Omental fat pad (tissue), 4 donors: ENCODE results near the gene RENBP. TPM values are rescaled to one million over a fixed set of nuclear protein-coding genes. Genes with fewer than 3 reads are reported as not detected.

Source experiments
- ATAC-seq: fragments of 150-250 bp; one replicate; pipeline ENCODE4 v1.9.1; 2016; ENCODE audit warnings: mild to moderate bottlenecking, moderate library complexity; ENCODE audit not compliant: low FRiP score
- DNase-seq: peaks from one replicate; pipeline ENCODE4 v3.0.0-alpha.2; 2019; ENCODE audit warnings: low spot score
- CTCF ChIP-seq, 3 donors: fragments of 450-650 bp; IDR thresholded peaks; one replicate each; pipeline ENCODE4 v1.5.1; 2016 to 2017; ENCODE audit warnings: antibody characterized with exemption in 3 of 3, mild to moderate bottlenecking in 3 of 3, moderate library complexity in 2 of 3
- total RNA-seq, 4 donors: library from RNA; depleted of rRNA; stranded (reverse); fragments of >200 nt; gene quantifications; one replicate each; pipeline ENCODE4 v1.1.0, GENCODE V29; 2016

Gene RENBP
- total RNA-seq, result 10 to 100 TPM in 3 of 4 donors, 1 to 10 TPM in 1; 7.8 to 33.0 (median 26.5) TPM

- DNase-seq (no peak), ATAC-seq (no peak)
- no peak for TF ChIP-seq CTCF (IDR thresholded peaks at IDR 0.05)
Measured at GRCh38 chrX:153944140-153944799, at the start of gene RENBP. RENBP (minus strand) TSS chrX:153944643; CDS start chrX:153944610, 33 bp downstream.

- ATAC-seq, result no peak
- no peak for DNase-seq
- no peak for TF ChIP-seq CTCF (IDR thresholded peaks at IDR 0.05)
Measured at GRCh38 chrX:153993978-153994377, 49.5 kb upstream of the RENBP start.

GRCh38 chrX:153993079-153993478 lies 48.6 kb upstream of the RENBP start:
- DNase-seq (no peak), ATAC-seq (no peak)
- no peak for TF ChIP-seq CTCF (IDR thresholded peaks at IDR 0.05)

- no peak for ATAC-seq
- no peak for DNase-seq
- no peak for TF ChIP-seq CTCF (IDR thresholded peaks at IDR 0.05)
Measured at GRCh38 chrX:153992180-153992579, 47.7 kb upstream of the RENBP start.

GRCh38 chrX:153991013-153991580 lies 46.7 kb upstream of the RENBP start:
- TF ChIP-seq CTCF (IDR thresholded peaks at IDR 0.05), result no peak
- no peak for DNase-seq

GRCh38 chrX:153989973-153990655 lies 45.7 kb upstream of the RENBP start:
- ATAC-seq (no peak), DNase-seq (no peak)
- TF ChIP-seq CTCF (IDR thresholded peaks at IDR 0.05), result no peak

More at GRCh38 chrX:153991013-153991580, 46.7 kb upstream of the RENBP start:
- ATAC-seq, result no peak
